Activated CD8-positive, alpha-beta memory T cell treated with anti-CD3 and anti-CD28 coated beads for 1 hour (primary cell): Measurements from ENCODE around the gene PKNOX2.

Experiments
- DNase-seq, 2 donors: peaks; one replicate each; pipeline ENCODE4 v3.0.0-alpha.2; 2020; ENCODE audit warnings: low read depth in 1 of 2; ENCODE audit errors: extremely low read depth in 1 of 2

The PKNOX2 gene

DNA sequence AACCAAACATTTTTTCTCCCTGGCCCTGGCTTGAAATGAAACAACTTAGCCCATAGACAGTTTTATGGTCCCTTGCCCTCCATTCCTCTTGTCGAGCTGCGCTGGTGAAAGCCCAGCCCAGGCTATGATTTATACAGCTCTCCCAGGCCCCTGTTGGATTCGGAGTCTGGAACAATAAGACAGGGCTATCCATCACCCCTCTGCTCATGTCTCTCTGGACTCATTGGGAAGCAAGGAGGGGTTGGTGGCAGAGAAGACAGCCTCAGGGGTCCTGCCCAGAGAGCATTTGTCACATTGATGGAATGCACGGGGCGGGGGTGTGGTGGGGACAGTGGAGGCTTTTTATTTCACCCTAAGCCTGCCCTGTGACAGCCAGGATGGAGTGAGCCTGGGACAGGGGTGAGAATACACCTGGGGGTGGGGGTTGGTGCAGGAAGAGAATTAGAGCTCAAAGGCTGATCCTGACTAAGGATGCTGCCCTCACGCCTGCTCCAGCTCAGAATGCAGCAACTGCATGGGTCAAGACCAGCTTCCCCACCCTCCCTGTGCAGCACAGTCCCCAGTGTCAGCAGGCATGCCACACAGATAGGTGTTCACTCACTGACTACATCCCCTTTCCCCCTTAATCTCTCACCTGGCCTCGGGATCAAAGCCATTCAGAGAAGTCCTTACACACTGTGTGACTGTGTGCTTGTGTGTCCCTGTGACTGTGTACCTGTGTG lies 10.0 kb upstream of the PKNOX2 start:
- no peak for DNase-seq

DNA sequence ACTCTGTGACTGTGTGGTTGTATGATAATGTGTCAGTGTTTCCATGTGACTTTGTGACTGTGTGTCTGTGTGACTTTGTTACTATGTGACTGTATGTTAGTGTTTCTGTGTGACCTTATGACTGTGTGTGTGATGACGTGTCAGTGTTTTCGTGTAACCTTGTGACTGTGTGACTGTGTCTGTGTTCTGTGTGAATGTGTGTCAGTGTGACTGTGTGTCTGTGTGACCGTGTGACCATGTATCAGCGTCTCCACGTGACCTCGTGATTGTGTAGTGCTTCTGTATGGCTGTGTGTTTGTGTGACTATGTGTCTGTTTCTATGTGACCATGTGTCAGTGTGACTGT lies 9.5 kb upstream of the PKNOX2 start:
- no peak for DNase-seq

DNA sequence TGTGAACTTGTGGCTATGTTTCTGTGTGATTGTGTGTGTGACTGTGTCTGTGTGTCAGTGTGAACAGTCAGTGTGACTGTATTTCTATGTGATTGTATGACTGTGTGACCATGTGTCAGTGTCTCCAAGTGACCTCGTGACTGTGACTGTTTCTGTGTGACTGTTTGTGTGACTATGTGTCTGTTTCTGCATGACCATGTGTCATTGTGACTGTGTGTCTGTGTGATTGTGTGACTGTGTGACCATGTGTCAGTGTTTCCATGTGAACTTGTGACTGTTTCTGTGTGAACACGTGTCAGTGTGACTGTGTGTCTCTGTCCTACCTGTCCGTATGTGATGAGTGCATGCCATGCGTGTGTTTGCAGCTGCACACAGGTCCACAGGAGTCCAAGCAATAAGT lies 8.8 kb upstream of the PKNOX2 start:
- no peak for DNase-seq

DNA sequence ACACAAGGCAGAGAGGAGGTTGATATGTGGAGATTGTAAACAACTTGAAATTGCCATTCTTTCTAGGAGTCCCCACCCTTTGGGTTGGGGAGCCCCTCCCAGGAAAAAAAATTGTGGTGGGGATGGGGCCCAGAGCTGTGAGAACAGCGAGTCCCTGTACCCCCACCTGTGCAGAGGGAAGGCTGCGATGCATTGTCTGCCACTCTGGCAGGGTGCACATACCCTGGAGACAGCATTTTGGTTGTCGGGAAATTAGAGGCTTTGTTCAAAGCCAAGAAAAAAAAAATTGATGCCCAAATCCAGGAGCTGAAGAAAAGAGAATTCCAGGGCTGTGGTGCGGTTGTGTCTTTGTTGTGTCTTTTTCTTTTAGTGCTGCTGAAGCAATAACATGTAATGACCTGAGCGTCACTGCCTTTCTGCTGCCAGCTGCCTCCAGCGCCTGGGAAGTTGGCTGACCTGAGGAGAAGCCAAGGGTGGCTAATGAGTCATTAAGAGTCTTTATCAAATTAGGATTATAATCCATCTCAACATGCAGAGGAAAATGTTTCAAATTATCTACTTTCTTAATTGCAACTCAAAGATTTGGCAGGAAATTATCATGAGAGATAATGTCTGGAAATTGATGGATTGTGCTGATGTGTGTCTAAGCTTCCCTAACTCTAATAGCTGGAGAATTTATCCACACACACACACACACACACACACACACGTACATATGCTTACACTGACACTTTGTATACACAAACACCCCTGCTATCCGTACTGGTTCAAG lies 8.0 kb upstream of the PKNOX2 start:
- DNase-seq = no peak

DNA sequence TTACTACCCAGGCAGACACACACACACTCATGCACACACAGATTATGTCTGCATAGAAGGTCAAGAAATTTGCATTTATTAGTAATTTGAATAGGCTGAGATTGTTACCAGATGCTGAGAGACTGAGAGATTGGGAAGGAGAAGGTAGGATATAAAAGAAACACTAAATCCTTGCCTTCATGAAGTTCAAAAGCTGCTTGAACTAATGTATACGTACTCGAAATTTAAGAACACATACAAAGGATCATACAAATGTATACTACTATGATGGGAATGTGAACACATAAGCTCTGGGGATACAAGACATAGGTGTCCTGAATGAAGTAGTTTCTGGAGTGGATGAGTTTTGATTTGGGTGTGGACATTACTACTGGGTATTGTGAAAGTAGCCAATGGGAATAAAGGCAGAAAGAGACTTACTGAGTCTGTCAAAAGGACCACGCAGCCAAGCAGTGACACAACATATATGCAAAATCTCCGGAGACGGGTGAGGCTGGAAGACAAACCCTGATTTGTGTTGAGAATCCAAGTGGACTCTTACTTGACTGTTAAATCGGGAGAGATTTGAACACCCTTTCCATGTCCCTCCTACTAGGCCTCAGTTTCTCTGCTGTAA lies 7.3 kb upstream of the PKNOX2 start:
- no peak for DNase-seq

DNA sequence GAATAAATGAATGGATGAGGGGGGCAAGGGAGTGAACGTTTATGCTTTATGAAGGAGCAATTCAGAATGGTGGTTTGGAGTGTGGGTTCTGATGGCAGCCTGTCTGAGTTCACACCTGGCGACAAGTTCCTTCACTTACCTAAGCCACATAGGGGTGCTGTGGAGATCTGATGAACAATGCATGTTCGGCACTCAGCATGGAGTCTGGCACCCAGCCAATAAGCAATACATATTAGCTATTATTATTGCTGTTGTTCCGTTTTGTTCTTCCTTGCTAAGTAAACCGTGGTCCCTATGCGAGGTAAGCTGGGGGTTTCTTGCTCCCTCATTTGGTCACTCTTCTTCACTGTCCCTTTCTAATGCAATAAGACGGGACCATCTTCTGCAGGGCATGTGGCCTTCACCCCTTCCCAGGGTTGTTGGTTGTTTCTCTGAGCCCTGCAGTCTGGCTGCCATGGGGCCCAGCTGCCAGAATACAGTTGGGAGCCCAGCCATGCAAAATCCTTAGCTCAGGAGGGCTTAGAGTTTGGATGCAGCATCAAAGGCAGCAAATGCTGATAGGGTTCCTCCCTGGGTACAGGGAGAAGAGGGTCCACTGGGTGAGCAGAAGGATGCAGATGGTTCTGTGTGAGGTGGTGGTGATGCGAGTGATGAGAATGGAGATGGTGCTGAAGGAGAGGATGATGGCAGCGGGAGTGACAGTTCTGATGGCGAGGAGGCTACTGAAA lies 6.4 kb upstream of the PKNOX2 start:
- DNase-seq = no peak

DNA sequence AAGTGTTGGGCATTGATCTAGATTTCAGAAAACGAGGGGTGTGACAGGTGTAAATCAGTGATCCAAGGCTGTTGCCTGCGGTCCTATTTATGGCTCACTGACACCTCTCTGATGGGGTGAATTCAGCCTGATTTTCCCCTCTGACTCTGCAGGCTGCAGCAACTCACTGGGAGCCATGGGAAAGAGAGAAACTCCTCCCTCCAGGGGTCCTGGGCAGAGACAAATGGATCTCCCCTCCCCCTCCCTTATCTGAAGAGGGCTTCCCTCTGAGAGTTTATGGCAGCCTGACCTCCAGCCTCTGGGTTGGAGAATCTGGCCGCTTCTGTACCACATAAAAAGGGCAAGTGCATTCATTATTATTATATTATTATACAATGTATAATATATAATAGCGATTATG lies 1.8 kb upstream of the PKNOX2 start:
- no peak for DNase-seq

DNA sequence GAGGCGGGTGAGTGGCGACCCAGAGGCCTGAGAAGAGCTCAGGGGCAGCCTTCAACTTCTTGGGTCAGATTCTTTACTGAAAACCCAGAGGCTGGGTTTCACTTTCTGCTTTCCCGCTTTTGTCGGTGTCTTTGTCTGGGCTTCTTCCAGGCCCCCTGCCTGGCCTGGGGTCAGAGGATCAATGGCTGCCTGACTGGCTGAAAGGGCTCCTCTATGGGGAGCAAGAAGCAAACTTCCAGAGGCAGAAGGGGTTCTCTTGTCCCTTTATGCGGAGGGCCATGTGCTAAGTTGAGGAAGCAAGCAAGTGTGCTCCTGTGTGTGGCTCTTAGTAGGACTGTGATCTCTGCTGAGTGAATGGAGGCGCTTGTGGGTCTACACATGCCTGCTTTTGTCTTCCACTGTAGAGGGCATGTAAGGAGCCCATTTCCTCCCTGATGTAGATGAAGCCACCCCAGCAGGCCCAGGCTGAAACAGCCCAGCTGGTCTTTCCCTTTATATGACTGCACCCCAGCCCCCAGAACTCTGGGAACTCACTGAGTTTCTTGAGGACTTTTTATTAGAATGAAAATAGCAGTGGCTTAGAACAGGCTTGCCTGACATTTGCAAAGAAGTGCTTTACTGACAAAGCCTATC lies 1.0 kb upstream of the PKNOX2 start:
- DNase-seq = no peak

DNA sequence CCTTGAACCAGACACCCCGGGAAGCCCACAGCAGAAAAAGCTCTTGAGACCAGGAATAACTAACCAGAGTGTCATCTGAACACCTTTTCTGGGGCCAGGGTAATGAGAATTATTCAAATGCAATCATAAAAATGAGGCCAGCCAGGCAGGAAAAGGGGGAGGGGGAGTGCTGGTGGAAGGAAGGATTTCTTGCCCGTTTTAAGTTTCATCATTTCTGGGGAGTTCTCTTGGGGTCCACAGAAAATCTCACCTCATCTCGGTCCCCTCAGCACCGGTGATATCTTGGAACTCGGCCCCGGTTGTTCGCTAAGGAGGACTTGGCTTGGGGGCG lies 495 bp upstream of the PKNOX2 start:
- no peak for DNase-seq

DNA sequence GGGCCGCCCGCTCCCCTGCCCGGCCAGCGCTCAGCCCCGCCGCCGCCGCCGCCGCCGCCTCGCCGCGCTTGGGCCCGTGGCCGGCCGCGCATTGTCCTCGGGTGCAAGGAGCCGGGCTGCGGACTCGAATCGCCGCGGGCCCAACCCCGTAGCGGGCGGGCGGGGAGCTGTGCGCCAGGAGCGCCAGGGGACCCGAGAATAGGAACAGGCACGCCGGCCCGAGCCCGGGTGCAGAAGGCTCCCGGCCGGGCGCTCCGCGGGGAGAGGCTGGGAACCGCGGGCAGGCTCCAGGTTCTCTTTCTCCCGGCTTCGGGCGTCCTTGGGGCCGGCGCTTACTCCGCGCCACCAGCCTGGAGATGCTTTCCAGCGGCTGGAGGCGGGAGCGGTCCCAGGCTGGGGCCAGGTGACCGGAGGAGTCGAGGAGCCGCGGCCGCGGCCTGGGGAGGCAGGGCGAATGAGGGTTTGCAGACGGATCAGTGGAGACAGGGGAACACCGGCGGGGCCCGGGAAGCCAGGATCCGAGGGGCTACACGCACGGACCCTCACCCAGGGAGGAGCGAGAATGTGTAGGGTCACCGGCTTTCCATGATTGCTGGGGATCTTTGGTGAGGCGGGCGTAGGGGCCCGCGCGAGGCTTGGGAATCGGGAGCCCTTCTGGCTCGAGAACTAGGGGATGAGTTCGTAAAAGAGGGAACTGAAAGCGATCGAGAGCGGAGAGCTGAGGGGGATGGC lies 726 bp downstream of the PKNOX2 start:
- DNase-seq = no peak

DNA sequence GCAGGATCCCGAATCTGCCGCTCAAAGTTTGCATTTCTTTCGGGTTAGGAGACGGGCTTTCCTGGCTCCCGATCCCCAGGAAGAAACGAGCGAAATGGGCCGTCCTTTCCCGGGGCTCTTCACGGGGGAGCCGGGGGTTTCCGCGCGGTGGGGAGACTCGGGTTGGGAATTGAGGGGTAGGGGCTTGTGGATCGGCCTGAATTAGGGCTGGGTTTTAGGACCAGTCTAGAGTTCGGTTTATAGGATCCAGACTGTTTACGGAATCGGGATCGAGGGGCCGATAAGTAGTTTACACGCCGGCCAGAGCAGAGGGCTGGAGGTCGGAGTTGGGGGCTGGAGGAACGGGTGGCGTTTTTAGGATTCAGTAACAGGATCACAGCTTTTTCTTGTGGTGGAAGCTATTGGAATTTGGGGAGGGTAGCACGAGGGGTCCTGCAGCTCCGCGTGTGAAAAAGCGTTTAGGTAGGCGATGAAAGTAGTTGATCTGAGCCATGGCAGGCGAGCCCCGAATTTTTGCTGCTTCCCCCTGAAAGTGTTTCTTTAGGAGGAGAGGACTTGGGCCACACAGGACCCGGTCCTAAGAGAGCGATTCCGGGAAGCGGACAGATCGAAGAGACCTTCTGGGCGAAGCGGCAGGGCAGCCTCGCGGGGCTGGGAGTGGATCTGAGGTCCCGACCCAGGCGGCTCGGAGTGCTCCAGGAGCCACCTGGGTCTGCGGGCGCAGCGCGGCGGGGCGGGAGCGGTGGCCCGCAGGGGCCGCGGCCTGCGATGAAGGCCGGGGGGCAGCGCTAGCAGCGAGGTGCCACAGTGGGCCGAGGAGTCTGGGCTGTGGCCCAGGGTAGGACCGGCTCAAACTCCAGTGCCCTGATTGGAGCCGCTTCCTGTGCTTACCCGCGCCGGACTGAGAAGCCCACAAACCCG lies 1.6 kb downstream of the PKNOX2 start:
- no peak for DNase-seq

DNA sequence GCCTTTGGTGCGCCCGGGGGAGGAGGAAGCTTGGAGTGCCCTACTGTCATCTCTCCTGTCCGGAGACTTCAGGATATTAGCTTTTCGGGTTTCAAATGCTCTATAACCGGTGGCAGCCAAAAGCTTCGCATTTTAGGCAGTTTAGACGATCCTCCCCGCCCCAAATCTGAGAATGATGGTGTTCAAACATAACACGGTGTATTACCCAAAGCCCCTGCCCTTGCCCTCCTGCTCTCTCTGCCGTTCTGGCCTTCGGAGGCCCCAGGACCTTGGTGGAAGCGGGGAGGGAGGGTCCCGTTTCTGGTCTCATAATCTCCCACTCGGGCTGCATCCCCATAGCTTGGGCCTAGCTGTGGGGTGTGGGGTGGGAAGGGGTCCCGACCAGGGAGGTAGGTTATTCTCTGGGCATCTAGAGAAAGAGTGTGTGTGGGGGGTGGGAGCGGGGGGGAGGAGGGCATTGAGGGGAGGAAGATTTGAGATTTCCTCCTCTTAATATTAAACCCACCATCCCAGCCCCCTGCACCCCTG lies 2.3 kb downstream of the PKNOX2 start:
- no peak for DNase-seq

DNA sequence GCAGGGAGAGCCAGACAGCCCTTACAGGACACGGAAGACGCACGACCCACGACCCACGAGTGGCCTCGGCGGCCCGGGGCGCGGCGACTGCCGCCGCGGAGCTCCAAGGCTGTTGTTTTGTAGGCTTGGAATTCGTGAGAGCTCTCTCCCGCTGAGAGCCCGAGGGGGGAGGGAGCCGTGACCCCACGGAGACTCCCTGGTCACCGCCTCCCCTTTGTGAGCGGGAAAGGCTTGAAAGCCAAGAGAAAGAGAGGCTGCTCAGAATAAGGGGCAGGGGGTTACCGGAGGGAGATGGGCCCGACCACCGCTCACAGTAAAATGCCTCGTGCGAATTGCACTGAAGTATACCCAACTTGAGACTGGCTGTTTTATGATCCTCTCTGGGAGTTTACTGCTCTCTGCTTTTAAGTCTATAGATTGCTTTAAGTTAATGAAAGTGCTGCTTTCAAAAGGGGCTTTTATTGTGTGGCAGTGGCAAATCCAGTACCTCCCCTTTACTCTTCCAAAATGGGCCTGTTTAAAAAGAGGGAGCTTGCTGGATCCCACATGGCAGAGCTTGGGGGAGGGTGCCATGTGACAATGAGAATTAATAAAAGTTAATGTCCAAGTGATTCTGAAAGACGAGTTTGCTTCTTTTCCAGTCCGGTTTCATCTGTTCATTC lies 2.9 kb downstream of the PKNOX2 start:
- DNase-seq = no peak

DNA sequence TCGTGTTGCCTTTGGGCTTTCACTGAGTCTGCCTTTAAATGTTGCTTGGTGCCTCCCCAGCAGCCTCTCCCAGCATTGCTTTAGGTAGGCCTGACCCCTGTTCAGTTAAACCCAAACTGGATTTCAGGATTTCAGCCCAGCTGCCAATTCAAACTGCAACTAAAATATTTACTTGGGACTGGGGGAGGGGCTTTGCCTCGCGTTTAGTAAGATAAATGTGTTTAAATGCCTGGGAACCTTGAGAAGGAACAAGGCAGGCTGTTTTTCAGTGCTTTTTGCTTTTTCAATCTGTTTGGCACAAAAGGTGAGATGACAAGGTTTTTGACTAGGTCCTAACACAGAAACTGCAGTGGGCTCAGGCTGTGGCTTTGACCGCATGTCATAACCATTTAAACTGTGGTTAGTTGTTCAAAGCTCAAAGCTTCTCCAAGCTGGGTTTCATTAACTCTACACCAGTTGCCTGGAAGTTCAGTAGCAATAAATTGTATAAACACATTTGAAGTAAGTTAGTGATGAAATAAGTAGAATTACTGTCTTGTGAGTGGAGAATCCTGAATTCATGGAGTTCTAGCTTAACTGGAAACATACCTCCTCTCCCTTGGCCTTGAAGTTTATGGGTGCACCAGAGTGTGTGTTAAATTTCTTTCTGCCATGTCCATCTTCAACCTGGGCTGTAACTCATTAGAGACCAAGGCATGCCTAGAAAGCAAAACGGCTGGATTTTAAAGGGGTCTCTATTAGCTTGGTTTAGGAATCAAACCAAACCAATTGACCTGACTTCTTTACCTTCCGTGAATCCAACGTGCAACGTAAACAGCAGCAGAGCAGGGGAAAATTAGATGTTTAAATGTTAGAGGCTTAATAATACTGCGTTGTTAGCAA lies 3.6 kb downstream of the PKNOX2 start:
- no peak for DNase-seq

DNA sequence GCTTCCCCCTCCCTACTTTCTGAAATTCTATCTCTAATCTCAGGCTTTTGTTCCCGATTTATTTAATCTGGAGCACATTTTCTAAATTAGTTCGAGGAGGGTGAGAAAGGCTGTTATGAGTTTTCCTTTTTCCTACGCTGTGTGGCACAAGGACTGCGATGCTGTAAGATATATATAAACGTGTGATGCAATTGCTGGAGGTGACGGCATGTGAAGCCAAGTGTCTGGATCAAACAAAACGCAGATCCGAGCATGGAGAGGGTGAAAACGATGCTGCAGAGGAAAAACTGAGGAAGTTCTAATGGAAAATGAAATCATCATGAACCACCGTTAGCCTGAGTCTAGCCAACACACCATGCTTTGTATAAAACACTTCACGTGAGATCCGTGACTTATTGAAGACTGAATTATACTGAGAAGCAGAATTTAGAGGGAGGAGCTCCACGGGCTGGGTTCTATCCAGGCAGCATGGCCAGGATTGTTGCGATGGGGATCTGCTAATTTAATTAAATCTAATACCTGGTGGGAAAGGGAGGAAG lies 4.4 kb downstream of the PKNOX2 start:
- no peak for DNase-seq

DNA sequence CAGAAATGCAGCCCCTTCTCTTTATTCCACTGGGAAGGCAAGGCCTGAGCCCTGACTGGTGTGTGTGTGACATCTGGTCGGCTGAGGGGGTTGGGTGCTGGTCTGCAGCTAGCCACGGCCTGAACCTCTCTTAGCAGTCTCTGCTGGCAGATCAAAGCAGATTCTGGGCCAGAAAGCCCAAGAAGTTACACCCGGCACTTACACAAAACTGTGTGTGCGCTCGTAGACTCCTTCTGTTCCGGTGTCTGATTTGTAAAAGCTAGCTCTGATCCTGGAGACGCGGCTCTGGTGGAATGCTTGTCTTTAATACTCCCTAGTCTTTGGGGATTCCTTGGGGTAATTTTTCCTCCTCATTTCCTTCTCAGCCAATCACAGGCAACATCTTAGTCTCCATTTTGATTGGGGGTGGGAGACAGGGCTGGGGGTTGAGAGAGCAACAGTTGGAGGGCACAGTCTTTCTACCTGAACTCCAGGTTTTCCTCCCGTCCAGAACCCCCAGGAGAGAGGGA lies 5.5 kb downstream of the PKNOX2 start:
- DNase-seq = no peak

DNA sequence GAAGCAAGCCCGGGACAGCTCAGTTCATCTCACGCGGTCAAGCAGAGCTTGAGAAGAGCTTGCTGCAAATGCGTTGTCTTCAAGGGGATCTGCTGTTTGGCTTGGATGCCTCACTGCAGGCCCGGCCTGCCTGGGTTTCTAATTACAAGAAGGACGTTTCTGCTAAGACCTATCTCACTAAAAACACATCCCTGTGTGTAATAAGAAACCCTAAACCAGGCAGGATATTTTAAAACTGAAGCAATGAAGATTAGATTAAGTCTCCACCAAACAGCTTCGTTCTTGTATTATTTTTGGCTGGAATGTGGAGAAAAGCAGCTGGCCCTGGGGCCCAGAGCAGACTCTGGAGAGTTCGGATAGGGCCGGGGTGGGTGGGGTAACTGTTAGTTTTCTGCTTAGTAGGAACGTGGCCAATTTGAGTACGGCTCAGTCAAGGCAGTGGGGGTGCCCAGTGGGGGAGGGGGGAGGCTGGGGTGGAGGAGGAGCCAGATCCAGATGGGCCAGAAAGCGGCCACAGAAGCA lies 6.0 kb downstream of the PKNOX2 start:
- DNase-seq = no peak
